GM21619 (cell line): ENCODE measurements around the gene ADARB1.

ENCODE experiments used
- ATAC-seq: cut with Tn5 transposase; IDR thresholded peaks from one replicate; pipeline ENCODE4 v1.9.1; 2021; ENCODE audit not compliant: unreplicated experiment

The ADARB1 gene

GRCh38 chr21:45259206-45259840, 184.9 kb downstream of the ADARB1 start:
- no peak for ATAC-seq

GRCh38 chr21:45260191-45260825, 185.9 kb downstream of the ADARB1 start:
- no peak for ATAC-seq

GRCh38 chr21:45261093-45261492, 186.7 kb downstream of the ADARB1 start:
- no peak for ATAC-seq

GRCh38 chr21:45262041-45262581, 187.7 kb downstream of the ADARB1 start:
- no peak for ATAC-seq

- ATAC-seq: no peak
Measured at GRCh38 chr21:45262616-45263015, 188.2 kb downstream of the ADARB1 start.

GRCh38 chr21:45263534-45263933, 189.2 kb downstream of the ADARB1 start:
- ATAC-seq: no peak

GRCh38 chr21:45264146-45264911, 189.9 kb downstream of the ADARB1 start:
- no peak for ATAC-seq

GRCh38 chr21:45264912-45265515, 190.6 kb downstream of the ADARB1 start:
- ATAC-seq: no peak

GRCh38 chr21:45265721-45266517, 191.5 kb downstream of the ADARB1 start:
- no peak for ATAC-seq

GRCh38 chr21:45266518-45267389, 192.4 kb downstream of the ADARB1 start:
- no peak for ATAC-seq

- no peak for ATAC-seq
Measured at GRCh38 chr21:45267390-45267760, 193.0 kb downstream of the ADARB1 start.

- no peak for ATAC-seq
Measured at GRCh38 chr21:45269861-45270260, 195.5 kb downstream of the ADARB1 start.

- ATAC-seq: no peak
Measured at GRCh38 chr21:45270306-45270821, 196.0 kb downstream of the ADARB1 start.
